Measurements from ENCODE around the gene FBXO40. TPM values are rescaled to one million over a fixed set of nuclear protein-coding genes. Genes with fewer than 3 reads are reported as not detected.

Gene FBXO40
- total RNA-seq, 2 donors from 2014 or later = 81.6 to 187 TPM

DNA sequence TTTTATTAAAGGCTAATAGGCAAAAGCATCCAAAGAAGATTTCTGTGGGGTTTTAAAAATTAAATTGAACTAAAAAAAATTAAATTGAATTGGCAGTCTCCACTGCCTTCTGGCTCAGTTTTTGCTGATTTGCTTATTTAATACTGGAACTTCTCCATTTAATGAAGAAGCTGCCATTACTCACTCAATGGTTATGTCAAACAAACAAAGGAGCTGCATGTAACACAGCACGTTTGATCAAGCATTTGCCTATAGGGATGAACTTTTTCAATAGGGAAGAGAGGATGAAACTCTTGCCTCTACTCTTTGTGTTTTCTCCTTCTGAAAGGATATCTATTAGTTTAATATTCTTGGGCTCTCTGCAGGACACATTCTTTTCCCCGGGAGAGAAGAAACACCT is 72.3 kb downstream of the FBXO40 start:
- no peaks in the 10 kb centered on the region for H3K27me3 ChIP-seq
- H3K4me1 ChIP-seq = peaks cover 0 to 14% of the 10 kb centered on the region in 2 donors
- H3K27ac ChIP-seq = no peak overlapping the region
- peaks cover 65% of the 10 kb centered on the region for H3K36me3 ChIP-seq
- no peaks in the 10 kb centered on the region for H3K9me3 ChIP-seq
- TF ChIP-seq, protein P1, sequence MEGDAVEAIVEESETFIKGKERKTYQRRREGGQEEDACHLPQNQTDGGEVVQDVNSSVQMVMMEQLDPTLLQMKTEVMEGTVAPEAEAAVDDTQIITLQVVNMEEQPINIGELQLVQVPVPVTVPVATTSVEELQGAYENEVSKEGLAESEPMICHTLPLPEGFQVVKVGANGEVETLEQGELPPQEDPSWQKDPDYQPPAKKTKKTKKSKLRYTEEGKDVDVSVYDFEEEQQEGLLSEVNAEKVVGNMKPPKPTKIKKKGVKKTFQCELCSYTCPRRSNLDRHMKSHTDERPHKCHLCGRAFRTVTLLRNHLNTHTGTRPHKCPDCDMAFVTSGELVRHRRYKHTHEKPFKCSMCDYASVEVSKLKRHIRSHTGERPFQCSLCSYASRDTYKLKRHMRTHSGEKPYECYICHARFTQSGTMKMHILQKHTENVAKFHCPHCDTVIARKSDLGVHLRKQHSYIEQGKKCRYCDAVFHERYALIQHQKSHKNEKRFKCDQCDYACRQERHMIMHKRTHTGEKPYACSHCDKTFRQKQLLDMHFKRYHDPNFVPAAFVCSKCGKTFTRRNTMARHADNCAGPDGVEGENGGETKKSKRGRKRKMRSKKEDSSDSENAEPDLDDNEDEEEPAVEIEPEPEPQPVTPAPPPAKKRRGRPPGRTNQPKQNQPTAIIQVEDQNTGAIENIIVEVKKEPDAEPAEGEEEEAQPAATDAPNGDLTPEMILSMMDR (IDR thresholded peaks at IDR 0.05) = no peak
- H3K4me3 ChIP-seq = no peak overlapping the region
- no peak for DNase-seq (ENCODE audit: low spot score)

DNA sequence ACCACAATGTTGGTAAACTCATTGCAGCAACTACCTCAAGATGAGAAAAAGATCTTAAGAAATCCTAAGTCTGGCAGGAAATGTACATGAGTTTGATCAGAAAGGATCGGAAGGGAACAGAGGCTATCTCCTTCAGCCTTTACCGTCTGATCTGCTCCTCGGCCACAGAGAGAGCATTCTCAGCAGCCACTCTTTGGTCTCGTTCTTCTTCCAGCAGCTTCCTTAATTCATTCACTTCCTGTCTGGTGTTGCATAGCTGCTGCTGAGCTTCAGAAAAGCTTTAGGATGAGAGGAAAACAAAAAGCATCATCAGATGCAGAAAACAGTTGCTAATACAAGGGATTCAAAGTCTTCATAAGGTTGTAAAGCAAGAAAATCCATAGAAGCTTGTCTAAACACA is 74.2 kb downstream of the FBXO40 start:
- Histone ChIP-seq H3K4me1 (peaks cover 0 to 17% of the 10 kb centered on the region in 2 donors), H3K9me3 (no peaks in the 10 kb centered on the region), H3K27me3 (no peaks in the 10 kb centered on the region), H3K36me3 (peaks cover 68% of the 10 kb centered on the region), H3K27ac (peak overlapping the region in 1 of 2 donors; percentile 6), H3K4me3 (no peak overlapping the region)
- TF ChIP-seq, protein P1 (IDR thresholded peaks at IDR 0.05) = no peak
- no peak for DNase-seq (ENCODE audit: low spot score)

DNA sequence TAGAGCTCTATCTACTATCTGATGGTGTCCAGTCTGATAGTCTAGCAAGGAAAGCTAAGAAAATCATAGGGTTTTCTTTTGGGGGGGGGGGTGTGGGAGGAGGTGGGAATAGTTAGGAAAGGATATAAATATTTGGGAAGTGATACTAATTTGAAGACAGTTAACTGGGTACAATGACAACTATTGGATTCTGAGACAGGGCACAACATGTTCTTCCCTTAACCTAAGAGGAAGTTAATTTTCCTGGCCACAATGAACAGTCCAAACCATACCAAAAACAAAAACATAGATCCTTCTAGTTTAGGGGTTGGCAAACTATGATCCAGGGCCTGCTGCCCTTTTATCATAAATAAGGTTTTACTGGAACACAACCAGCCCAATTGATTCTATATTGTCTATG is 77.5 kb downstream of the FBXO40 start:
- H3K9me3 ChIP-seq = no peaks in the 10 kb centered on the region
- H3K4me1 ChIP-seq = peaks cover 0 to 7% of the 10 kb centered on the region in 2 donors
- H3K36me3 ChIP-seq = peaks cover 71% of the 10 kb centered on the region
- H3K27ac ChIP-seq = no peak overlapping the region
- no peak for DNase-seq (ENCODE audit: low spot score)
- H3K27me3 ChIP-seq = no peaks in the 10 kb centered on the region
- H3K4me3 ChIP-seq = no peak overlapping the region
- TF ChIP-seq, protein P1 (IDR thresholded peaks at IDR 0.05) = no peak

DNA sequence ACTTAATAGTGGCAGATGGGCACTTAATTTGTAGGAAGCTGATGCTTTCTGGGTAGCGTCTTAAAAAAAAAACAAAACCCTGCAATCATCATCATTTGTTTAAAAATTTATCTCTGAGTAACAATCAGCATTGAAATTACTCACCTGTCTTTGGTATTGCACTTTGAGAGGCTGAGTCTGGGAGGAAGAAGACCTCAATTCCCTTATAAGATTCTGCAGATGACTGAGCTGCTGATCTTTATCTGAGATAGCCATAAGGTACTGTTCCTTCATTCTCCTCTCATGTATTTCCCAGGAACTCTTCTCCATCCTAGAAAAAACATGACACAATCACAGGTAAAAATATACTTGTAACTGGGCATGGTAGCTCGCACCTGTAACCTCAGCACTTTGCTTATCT is 84.0 kb downstream of the FBXO40 start:
- no peaks in the 10 kb centered on the region for H3K4me1 ChIP-seq
- no peak for DNase-seq (ENCODE audit: low spot score)
- H3K4me3 ChIP-seq = no peak overlapping the region
- H3K27ac ChIP-seq = no peak overlapping the region
- peaks cover 76% of the 10 kb centered on the region for H3K36me3 ChIP-seq
- no peaks in the 10 kb centered on the region for H3K9me3 ChIP-seq
- no peaks in the 10 kb centered on the region for H3K27me3 ChIP-seq
- TF ChIP-seq, protein P1 (IDR thresholded peaks at IDR 0.05) = no peak

Other genes with a start within 250 kb of the FBXO40 start
- under 1 TPM; 0.28 to 0.41 TPM for gene POLQ, start 47.4 kb upstream of the FBXO40 start, total RNA-seq
- not detected for gene ARGFX, start 25.4 kb upstream of the FBXO40 start, total RNA-seq
- gene HCLS1, start 67.5 kb downstream of the FBXO40 start, total RNA-seq = 10 to 100 TPM in 1 of 2 donors, 1 to 10 TPM in 1; 9.6 to 26.1 TPM
- gene GOLGB1, start 156.4 kb downstream of the FBXO40 start, total RNA-seq = 10 to 100 TPM; 44.1 to 49.6 TPM
- 1 to 10 TPM; 6.5 to 6.7 TPM for gene IQCB1, start 241.7 kb downstream of the FBXO40 start, total RNA-seq
- 1 to 10 TPM; 1.6 to 3.2 TPM for gene EAF2, start 241.8 kb downstream of the FBXO40 start, total RNA-seq